ENCODE results near the gene DACH1. TPM values are rescaled to one million over a fixed set of nuclear protein-coding genes. Genes with fewer than 3 reads are reported as not detected.

The DACH1 gene
- total RNA-seq, 4 donors from 2014 or later: 0.38 to 5.8 (median 2.5) TPM

DNA sequence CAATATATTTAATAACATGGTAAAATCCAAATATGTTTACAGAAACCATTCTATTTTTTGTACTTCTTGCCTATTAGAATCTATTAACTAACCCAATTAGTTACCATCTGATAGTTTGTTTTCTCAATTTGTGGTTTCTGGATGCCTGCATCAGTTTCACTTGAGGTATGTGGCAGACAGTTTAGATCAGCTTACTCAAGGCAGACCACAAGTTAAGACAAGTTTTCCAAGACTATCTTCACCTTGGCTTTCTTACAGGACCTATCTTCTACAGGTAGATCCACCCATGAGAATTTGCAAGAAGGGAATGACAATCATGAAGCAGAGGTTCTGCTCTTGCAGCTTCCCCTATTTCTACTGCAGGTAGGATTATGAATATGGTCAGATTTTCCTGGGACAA is 458.6 kb downstream of the DACH1 start:
- TF ChIP-seq, protein P1, sequence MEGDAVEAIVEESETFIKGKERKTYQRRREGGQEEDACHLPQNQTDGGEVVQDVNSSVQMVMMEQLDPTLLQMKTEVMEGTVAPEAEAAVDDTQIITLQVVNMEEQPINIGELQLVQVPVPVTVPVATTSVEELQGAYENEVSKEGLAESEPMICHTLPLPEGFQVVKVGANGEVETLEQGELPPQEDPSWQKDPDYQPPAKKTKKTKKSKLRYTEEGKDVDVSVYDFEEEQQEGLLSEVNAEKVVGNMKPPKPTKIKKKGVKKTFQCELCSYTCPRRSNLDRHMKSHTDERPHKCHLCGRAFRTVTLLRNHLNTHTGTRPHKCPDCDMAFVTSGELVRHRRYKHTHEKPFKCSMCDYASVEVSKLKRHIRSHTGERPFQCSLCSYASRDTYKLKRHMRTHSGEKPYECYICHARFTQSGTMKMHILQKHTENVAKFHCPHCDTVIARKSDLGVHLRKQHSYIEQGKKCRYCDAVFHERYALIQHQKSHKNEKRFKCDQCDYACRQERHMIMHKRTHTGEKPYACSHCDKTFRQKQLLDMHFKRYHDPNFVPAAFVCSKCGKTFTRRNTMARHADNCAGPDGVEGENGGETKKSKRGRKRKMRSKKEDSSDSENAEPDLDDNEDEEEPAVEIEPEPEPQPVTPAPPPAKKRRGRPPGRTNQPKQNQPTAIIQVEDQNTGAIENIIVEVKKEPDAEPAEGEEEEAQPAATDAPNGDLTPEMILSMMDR (IDR thresholded peaks at IDR 0.05): no peak
- no peak for TF ChIP-seq POLR2A (IDR thresholded peaks at IDR 0.05)

DNA sequence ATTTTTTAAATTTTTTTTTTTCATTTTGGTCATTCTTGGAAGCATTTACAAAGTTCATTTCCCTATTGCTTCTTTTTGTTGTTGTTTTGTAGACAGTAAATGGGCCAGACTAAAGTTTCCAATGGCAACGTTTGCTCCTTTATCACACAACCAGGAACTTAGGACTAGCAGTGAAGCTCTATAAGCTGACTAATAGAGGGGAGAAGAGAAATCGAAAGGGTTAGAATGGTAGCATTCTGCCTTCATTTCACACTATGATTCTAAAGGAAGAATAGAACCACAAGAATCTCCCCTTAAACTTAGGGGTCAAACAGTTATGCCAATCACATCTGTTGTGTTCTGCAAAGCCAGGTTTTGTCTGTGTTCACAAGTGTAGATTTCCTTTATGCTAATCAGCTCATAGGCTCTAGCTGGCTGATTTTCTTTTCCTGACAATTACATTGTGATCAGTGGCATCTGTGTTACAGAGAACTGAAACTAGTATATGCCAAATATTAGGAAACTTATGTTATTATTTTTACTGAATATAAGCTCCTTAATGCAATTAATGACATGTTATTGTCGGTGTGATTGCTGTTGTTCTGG is 467.3 kb downstream of the DACH1 start:
- TF ChIP-seq POLR2A (IDR thresholded peaks at IDR 0.05): no peak
- TF ChIP-seq, protein P1 (IDR thresholded peaks at IDR 0.05): no peak
- no peak for DNase-seq (ENCODE audit: low spot score in 2 of 2)
- intact Hi-C loops (cut with DNase I; ENCODE audit: low total_unique reads): no loop called here
- H3K4me3 ChIP-seq (ENCODE audit: low read depth, poor library complexity, severe bottlenecking): no peak overlapping the region
- WGBS, 2 donors: 68 to 70% methylated on average over 3 of the region's 3 CpGs

More for the DNA sequence above, 458.6 kb downstream of the DACH1 start:
- no peak overlapping the region for H3K4me3 ChIP-seq (ENCODE audit: low read depth, poor library complexity, severe bottlenecking)
- DNase-seq (ENCODE audit: low spot score in 2 of 2): no peak
- intact Hi-C loops (cut with DNase I; ENCODE audit: low total_unique reads): no loop called here

DNA sequence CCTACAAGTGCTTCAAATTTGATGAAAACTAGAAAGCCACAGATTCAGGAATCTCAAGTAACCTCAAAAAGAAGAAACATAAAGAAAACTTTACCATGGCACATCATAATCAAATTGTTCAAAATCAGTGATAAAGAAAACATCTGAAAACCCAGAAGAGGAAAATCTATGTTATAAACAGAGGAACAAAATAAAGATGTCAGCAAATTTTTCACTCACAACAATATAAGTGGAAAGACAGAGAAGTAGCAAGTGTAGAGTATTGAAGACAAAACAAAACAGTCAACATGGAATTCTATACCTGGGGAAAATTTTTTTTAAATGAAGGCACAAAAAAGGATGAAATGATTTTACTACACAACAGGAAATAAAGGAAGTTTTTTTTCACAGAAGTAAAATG is 470.9 kb downstream of the DACH1 start:
- TF ChIP-seq, protein P1 (IDR thresholded peaks at IDR 0.05): no peak
- no peak for TF ChIP-seq POLR2A (IDR thresholded peaks at IDR 0.05)
- no peak overlapping the region for H3K4me3 ChIP-seq (ENCODE audit: low read depth, poor library complexity, severe bottlenecking)
- DNase-seq (ENCODE audit: low spot score in 2 of 2): no peak
- intact Hi-C loops (cut with DNase I; ENCODE audit: low total_unique reads): no loop called here

DNA sequence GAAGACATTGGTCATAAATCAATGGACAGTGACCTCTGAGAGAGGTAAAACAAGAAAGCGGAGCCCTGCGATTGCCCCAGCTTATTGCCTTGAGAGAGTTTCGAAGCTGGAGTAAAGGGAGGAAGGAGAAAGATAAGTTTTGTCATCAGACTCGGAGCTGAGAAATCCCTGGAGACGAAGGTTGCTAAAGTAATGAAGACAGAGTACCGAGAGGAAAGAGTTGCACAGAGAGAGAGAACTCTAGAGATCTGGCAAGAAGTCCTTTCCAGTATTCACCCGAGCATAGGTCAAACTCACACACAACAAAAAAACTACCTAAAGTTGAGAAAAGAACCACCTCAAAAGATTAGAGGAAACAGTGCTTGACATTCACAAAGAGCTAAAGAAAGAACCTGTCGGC is 472.0 kb downstream of the DACH1 start:
- no peak for TF ChIP-seq POLR2A (IDR thresholded peaks at IDR 0.05)
- TF ChIP-seq, protein P1 (IDR thresholded peaks at IDR 0.05): no peak
- intact Hi-C loops (cut with DNase I; ENCODE audit: low total_unique reads): no loop called here
- no peak overlapping the region for H3K4me3 ChIP-seq (ENCODE audit: low read depth, poor library complexity, severe bottlenecking)
- DNase-seq (ENCODE audit: low spot score in 2 of 2): no peak
- 59 to 63% methylated on average over 8 of the region's 8 CpGs for WGBS, 2 donors

DNA sequence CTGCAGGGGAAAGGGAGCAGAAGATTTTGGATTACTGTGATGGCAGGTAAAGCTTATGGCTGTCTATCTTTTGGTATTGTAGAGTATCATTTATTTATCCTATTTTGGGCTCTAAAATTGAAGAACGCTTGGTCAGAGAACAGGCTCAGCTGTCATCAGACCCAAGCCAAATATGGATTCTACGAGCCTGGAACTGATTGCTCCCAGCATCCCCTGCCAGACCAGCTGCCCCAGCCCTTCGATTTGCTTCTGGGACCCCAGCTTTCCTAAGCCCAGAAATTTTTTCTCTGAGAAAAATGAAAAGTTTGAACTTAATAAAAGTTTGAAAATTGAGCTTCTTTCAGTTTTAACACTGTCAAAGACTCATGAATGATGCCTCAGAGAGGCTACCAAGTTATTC is 472.8 kb downstream of the DACH1 start:
- H3K4me3 ChIP-seq (ENCODE audit: low read depth, poor library complexity, severe bottlenecking): no peak overlapping the region
- TF ChIP-seq, protein P1 (IDR thresholded peaks at IDR 0.05): no peak
- TF ChIP-seq POLR2A (IDR thresholded peaks at IDR 0.05): no peak
- 80 to 84% methylated on average over 3 of the region's 3 CpGs for WGBS, 2 donors
- intact Hi-C loops (cut with DNase I; ENCODE audit: low total_unique reads): no loop called here
- DNase-seq (ENCODE audit: low spot score in 2 of 2): no peak

Measured in lower leg skin (tissue), 4 donors.